Osteocyte (in vitro differentiated cells): Measurements from ENCODE around the gene CDKL5. TPM values are rescaled to one million over a fixed set of nuclear protein-coding genes. Genes with fewer than 3 reads are reported as not detected.

Experiments
- DNase-seq: peaks from one replicate; pipeline ENCODE4 v3.0.0; 2021; ENCODE audit warnings: mixed read lengths; ENCODE audit not compliant: unreplicated experiment; ENCODE audit errors: extremely low spot score
- H3K27ac Mint-ChIP-seq: one replicate; pipeline ENCODE4 v1.8.0; 2021; ENCODE audit warnings: mild to moderate bottlenecking, mixed read lengths; ENCODE audit not compliant: unreplicated experiment
- H3K27me3 Mint-ChIP-seq: one replicate; pipeline ENCODE4 v1.8.0; 2021; ENCODE audit warnings: mixed read lengths; ENCODE audit not compliant: unreplicated experiment
- H3K36me3 Mint-ChIP-seq: one replicate; pipeline ENCODE4 v1.8.0; 2021; ENCODE audit warnings: mixed read lengths; ENCODE audit not compliant: unreplicated experiment
- H3K4me1 Mint-ChIP-seq: one replicate; pipeline ENCODE4 v1.8.0; 2021; ENCODE audit warnings: mixed read lengths; ENCODE audit not compliant: unreplicated experiment
- H3K4me3 Mint-ChIP-seq: one replicate; pipeline ENCODE4 v1.8.0; 2021; ENCODE audit warnings: mild to moderate bottlenecking, moderate library complexity, mixed read lengths; ENCODE audit not compliant: unreplicated experiment
- H3K9me3 Mint-ChIP-seq: one replicate; pipeline ENCODE4 v1.8.0; 2021; ENCODE audit warnings: mixed read lengths; ENCODE audit not compliant: unreplicated experiment
- total RNA-seq: library from RNA; stranded (reverse); gene quantifications from 2 replicates; pipeline ENCODE4 v1.2.1, GENCODE V29; 2021
- TF ChIP-seq, protein P1 (sequence below): fragments of 200-600 bp; sonication (generic); IDR thresholded peaks from 2 replicates; pipeline ENCODE4 v1.5.0; 2021; ENCODE audit warnings: antibody characterized with exemption, mild to moderate bottlenecking, moderate library complexity

CDKL5 gene
- total RNA-seq, 1 donor from 2014 or later = 10.9 TPM

- TF ChIP-seq, protein P1, sequence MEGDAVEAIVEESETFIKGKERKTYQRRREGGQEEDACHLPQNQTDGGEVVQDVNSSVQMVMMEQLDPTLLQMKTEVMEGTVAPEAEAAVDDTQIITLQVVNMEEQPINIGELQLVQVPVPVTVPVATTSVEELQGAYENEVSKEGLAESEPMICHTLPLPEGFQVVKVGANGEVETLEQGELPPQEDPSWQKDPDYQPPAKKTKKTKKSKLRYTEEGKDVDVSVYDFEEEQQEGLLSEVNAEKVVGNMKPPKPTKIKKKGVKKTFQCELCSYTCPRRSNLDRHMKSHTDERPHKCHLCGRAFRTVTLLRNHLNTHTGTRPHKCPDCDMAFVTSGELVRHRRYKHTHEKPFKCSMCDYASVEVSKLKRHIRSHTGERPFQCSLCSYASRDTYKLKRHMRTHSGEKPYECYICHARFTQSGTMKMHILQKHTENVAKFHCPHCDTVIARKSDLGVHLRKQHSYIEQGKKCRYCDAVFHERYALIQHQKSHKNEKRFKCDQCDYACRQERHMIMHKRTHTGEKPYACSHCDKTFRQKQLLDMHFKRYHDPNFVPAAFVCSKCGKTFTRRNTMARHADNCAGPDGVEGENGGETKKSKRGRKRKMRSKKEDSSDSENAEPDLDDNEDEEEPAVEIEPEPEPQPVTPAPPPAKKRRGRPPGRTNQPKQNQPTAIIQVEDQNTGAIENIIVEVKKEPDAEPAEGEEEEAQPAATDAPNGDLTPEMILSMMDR = no peak
- no peaks in the 10 kb centered on the region for H3K36me3 Mint-ChIP-seq
- peaks cover 27% of the 10 kb centered on the region for H3K4me1 Mint-ChIP-seq
- H3K27ac Mint-ChIP-seq = peak overlapping the region; percentile 90
- no peak overlapping the region for H3K4me3 Mint-ChIP-seq
- no peak for DNase-seq
- H3K9me3 Mint-ChIP-seq = peaks cover 3% of the 10 kb centered on the region
- H3K27me3 Mint-ChIP-seq = no peaks in the 10 kb centered on the region
Measured at GRCh38 chrX:18701621-18702361, 276.4 kb downstream of the CDKL5 start.

GRCh38 chrX:18702362-18703195 lies 277.2 kb downstream of the CDKL5 start:
- Mint-ChIP-seq H3K36me3 (no peaks in the 10 kb centered on the region), H3K27me3 (no peaks in the 10 kb centered on the region), H3K9me3 (peaks cover 2% of the 10 kb centered on the region), H3K4me1 (peaks cover 30% of the 10 kb centered on the region), H3K27ac (peak overlapping the region; percentile 90), H3K4me3 (no peak overlapping the region)
- TF ChIP-seq, protein P1 = no peak
- DNase-seq = no peak

Other genes with a start within 250 kb of the CDKL5 start
- gene BEND2, start 204.7 kb upstream of the CDKL5 start, total RNA-seq = not detected in 2 replicates
- 2.8 and 3.4 TPM in 2 replicates for gene SCML2, start 70.9 kb upstream of the CDKL5 start, total RNA-seq
- not detected in 2 replicates for gene RS1, start 246.5 kb downstream of the CDKL5 start, total RNA-seq